Cardiac fibroblast (primary cell): ENCODE measurements around the gene THG1L.
"Not testable (repeated sequence)": the region's sequence is repeated elsewhere in the genome, so short reads cannot be mapped to it uniquely, and the experiment has no call there.

Source experiments
- DNase-seq, 2 donors: peaks; one replicate each; pipeline versions ENCODE4 v3.0.0 to v3.0.0-alpha.2; 2010; ENCODE audit warnings: low read depth in 2 of 2
- H3K4me3 ChIP-seq, 2 donors: replicated peaks in 1 of 2; 1 replicate in 1 of 2; 2 replicates in 1 of 2; pipeline ENCODE4 v1.5.1; 2011; ENCODE audit warnings: low read depth in 2 of 2, low read length in 2 of 2, mild to moderate bottlenecking in 2 of 2, moderate library complexity in 1 of 2
- TF ChIP-seq, protein P1 (sequence below): IDR thresholded peaks from one replicate; pipeline ENCODE4 v1.5.1; 2011; ENCODE audit warnings: low read depth, mild to moderate bottlenecking, low read length, inconsistent platforms

Gene THG1L

DNA sequence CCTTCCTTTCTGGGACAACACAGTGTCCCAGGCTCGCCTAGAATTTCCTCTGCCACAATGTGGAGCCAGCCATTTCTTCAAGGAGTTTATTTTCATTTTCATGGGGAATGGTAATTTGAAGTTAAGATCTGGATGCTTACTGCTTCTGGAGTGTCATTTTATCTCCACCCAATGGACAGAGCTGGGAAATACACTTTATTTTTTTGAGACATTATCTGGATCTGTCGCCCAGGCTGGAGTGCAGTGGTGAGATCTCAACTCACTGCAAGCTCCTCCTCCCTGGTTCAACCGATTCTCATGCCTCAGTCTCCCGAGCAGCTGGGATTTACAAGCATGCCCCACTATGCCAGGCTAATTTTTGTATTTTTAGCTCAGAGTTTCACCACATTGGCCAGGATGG is 12.7 kb upstream of the THG1L start:
- no peak overlapping the region for H3K4me3 ChIP-seq
- peak; percentile 83 to 85 for DNase-seq
- TF ChIP-seq, protein P1, sequence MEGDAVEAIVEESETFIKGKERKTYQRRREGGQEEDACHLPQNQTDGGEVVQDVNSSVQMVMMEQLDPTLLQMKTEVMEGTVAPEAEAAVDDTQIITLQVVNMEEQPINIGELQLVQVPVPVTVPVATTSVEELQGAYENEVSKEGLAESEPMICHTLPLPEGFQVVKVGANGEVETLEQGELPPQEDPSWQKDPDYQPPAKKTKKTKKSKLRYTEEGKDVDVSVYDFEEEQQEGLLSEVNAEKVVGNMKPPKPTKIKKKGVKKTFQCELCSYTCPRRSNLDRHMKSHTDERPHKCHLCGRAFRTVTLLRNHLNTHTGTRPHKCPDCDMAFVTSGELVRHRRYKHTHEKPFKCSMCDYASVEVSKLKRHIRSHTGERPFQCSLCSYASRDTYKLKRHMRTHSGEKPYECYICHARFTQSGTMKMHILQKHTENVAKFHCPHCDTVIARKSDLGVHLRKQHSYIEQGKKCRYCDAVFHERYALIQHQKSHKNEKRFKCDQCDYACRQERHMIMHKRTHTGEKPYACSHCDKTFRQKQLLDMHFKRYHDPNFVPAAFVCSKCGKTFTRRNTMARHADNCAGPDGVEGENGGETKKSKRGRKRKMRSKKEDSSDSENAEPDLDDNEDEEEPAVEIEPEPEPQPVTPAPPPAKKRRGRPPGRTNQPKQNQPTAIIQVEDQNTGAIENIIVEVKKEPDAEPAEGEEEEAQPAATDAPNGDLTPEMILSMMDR = peak; percentile 60

DNA sequence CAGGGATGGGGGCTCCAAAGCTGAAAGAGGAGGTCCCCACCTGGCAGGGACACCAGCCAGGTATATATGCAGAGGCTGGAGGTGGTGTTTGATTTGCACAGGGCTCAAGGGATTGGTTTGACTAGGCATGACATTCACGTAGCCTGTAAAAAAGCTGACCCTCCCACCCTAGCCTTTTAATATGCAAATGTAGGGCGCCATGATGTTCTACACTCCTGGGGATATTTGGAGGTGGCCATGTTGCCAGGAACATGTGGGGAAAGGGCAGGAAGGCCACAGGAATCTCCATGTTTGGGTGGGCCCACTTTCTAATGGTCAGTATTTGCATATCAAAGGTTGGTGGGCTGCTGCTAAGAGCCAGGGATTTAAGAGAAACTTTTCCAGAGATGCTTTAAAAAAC is 12.0 kb upstream of the THG1L start:
- no peak overlapping the region for H3K4me3 ChIP-seq
- no peak for DNase-seq
- TF ChIP-seq, protein P1 = no peak

DNA sequence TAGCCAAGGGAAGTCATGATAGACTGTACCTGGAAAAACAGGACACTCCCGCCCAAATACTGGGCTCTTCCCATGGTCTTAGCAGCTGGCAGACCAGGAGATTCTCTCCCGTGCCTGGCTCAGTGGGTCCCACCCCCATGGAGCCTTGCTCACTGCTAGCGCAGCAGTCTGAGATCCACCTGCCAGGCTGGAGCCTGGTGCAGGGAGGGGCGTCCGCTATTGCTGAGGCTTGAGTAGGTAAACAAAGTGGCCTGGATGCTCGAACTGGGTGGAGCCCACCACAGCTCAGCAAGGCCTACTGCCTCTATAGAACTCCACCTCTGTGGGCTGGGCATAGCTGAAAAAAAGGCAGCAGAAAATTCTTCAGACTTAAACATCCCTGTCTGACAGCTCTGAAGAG is 10.1 kb upstream of the THG1L start:
- DNase-seq = no peak
- H3K4me3 ChIP-seq = no peak overlapping the region
- TF ChIP-seq, protein P1 = no peak

DNA sequence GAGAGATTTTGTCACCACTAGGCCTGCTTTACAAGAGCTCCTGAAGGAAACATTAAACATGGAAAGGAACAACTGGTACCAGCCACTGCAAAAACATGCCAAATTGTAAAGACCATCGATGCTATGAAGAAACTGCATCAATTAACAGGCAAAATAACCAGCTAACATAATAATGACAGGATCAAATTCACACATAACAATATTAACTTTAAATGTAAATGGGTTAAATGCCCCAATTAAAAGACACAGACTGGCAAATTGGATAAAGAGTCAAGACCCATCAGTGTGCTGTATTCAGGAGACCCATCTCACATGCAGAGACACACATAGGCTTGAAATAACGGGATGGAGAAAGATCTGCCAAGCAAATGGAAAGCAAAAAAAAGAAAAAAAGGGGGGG is 8.3 kb upstream of the THG1L start:
- not testable (repeated sequence) for H3K4me3 ChIP-seq, DNase-seq

DNA sequence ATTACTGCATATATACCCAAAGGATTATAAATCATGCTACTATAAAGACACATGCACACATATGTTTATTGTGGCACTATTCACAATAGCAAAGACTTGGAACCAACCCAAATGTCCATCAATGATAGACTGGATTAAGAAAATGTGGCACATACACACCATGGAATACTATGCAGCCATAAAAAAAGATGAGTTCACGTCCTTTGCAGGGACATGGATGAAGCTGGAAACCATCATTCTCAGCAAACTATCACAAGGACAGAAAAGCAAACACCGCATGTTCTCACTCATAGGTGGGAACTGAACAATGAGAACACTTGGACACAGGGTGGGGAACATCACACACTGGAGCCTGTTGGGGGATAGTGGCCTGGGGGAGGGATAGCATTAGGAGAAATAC is 4.6 kb upstream of the THG1L start:
- DNase-seq, H3K4me3 ChIP-seq: not testable (repeated sequence)

DNA sequence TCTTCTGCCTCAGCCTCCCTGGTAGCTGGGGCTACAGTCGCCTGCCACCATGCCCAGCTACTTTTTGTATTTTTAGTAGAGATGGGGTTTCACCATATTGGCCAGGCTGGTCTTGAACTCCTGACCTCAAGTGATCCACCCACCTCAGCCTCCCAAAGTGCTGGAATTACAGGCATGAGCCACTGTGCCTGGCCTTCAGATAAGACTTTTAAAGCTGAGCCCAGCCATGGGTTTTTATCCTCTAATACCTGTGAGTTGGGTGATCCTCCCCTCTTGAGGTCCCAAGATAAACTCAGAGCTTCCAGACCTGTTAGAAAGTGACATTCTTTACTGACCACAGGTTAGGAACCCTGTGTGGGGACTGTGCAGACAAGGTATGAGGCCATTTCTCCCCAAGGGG is 3.4 kb upstream of the THG1L start:
- H3K4me3 ChIP-seq = not testable (repeated sequence)

DNA sequence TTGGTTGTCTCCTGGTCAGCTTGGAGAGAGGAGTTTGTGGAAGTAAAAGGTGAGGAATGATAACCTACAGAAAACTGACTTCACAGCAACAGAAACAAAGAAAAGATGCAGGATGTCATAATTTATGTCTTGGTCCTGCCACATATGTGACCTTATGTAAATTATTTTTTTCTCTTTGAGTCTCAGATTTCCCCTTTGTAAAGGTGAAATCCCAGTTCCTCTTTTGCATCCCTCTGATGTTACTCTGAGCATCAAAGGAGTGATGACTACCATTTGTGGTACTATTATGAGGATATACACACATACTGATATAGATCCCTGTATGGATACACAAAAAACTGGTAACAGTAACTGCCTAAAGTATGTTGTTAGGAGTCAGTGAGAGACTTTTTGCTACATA is 1.4 kb upstream of the THG1L start:
- TF ChIP-seq, protein P1 = no peak
- no peak overlapping the region for H3K4me3 ChIP-seq
- DNase-seq = no peak

More for the DNA sequence above, 3.4 kb upstream of the THG1L start:
- DNase-seq = not testable (repeated sequence)

DNA sequence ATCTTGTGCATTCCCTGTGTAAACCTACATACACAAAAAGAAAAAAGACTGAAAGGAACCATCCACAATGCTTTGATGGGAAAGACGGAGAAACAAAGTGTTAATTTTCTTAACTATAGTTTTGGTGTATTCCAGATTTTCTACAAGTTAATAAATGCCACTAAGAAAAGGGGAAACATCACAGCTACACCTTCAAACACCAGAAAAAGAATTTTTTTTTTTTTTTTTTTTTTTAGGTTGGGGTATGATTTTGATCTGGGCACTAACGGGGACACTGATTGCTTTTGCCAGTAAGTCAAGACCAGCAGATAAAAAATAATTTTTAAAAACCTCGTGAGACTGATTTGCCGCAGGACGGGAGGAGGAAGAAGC is 334 bp upstream of the THG1L start:
- no peak for DNase-seq
- TF ChIP-seq, protein P1 = no peak
- peak overlapping the region; percentile 82 to 91 for H3K4me3 ChIP-seq

DNA sequence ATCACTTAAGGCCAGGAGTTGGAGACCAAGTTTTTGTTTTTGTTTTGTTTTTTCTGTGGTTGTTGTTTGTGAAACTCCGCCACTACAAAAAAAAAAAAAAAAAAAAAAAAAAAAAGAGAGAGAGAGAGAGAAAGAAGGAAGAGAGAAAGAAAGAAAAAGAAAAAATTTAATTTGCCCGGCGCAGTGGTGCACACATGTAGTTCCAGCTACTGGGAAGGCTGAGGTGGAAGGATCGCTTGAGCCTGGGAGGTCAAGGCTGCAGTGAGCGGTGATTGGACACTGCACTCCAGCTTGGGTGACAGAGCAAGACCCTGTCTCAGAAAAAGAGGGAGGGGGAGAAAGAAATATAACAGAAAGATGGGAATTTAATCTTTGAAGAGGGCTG is 902 bp downstream of the THG1L start:
- peak overlapping the region in 1 of 2 donors; percentile 91 for H3K4me3 ChIP-seq
- no peak for DNase-seq
- TF ChIP-seq, protein P1 = no peak
